Stromal cell of bone marrow (primary cell): ENCODE results near the gene PISD.

Experiments used
- DNase-seq: peaks from one replicate; pipeline ENCODE4 v3.0.0-alpha.2; 2012; ENCODE audit warnings: low read depth

Gene PISD

GRCh38 chr22:31625661-31626426 lies 36.2 kb downstream of the PISD start:
- no peak for DNase-seq

DNA sequence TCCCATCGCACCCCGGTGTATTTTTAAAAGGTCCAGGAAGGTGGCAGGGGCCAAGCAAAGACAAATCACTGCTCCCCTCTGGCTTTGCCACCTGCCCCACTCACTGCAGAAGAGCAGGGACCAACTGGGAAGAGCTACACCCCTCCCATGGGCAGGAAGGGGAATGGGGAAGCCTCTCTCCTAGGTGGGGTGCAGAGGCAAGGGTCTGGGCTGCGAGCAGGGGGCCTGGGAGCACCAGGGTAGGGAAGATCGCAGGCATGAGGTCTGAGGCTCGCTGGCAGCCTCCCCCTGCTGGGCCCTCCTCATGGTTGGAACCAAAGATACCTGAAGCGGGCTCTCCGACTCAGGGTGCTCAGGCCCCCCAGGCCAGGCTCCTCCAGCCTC lies 36.8 kb downstream of the PISD start:
- DNase-seq: no peak

DNA sequence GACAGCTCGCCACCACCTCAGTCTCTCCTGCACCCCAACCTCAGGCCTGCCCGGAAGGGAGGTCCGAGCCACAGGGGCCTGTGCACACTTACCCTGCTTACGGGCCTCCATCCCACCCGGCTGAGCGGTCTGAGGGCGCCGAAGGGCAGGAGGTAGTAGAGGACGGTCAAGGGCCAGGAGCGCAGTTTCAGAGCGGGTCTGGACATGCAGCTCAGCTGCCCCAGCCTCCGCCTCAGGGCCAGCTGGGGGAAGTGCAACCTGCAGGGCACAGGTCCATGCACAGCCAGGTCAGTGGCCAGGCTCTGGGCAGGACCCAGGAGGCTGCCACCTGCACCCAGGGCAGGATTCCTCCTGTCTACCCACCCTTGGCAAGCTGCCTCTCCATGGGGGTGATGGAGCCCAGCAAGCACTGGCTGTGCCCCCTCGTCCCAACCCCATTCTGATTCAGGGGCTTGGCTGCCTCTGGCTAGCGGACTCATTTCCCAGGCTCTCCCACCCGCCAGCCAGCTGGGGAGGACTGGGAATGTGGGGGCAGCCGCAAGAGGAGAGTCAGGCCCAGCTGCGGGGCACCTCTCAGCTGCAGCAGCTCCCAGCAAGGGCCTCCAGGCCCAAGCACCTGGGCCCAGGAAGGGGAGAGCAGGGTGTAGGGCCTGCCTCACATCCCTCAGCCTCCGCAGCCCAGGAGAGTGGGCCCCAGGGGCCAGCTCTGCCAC lies 38.3 kb downstream of the PISD start:
- DNase-seq: no peak

GRCh38 chr22:31622980-31623379 lies 39.0 kb downstream of the PISD start:
- DNase-seq: no peak

GRCh38 chr22:31621507-31622124 lies 40.4 kb downstream of the PISD start:
- DNase-seq: no peak

DNA sequence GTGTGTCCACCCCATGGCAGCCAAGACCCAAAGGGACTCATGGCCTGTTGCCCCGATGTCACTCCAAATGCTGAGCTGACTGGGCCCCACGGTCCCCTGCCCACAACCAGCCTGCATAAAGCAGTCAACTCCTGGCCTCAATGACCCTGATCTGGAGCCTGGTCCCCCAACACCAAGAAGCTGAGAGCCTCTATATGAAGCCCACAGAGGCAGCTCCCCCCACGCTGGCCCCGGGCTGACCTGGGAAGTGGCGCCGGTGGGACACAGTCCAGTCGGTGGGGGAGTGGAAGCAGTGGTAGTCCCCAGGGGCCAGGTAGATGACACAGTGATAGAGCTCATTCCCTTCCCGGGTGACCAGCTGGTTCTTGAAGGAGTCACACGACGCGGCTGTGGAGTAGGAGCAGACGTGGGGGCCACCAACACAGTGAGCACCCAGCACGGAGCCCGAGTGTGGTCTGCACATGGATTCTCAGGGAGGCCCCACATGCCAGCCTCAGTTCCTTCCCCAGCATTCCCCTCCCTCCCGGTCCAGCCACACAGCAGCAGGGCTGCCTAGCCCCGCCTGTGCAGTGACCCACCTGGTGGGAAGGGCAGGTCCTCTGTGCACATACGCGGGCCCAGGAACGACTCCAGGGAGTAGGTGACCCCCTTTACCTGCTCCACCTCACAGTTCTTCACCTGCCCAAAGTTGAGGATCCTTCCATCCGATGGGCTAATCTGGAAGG lies 41.1 kb downstream of the PISD start:
- no peak for DNase-seq

- DNase-seq: no peak
Measured at GRCh38 chr22:31619611-31620300, 42.3 kb downstream of the PISD start.

DNA sequence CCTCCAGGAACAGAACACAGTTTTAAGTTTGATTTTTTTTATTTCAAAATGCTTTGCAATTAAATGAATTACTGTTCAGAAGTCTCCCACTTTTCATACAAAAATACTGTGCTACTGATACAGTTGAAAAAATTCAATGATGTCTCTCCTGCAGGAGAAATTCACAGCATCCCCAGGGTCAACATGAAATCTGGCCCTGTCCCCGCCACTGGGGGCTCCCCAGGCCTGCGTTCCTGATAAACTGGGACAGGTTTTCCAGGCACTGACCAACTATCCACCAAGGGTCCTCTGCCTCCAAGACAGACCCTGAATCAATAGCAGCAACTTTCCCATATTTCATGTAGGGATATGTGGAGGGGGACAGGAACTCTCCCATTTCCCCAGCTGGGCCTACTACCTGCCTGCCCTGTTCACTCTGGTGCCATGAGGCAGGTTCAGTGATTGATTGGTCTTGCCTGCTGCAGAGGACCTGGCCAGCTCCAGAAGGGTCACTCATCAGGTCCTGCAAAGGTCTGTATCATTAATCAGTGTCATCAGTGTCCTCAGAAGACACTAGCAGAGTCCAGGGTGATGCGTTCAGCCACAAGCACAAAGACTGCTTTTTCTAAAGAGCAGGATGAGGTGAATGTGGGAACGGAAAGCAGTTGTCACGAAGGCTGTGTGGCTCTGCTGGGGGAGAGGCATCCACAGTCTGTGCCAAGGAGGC lies 43.4 kb downstream of the PISD start:
- DNase-seq: no peak

- DNase-seq: no peak
Measured at GRCh38 chr22:31618057-31618456, 44.0 kb downstream of the PISD start.

DNA sequence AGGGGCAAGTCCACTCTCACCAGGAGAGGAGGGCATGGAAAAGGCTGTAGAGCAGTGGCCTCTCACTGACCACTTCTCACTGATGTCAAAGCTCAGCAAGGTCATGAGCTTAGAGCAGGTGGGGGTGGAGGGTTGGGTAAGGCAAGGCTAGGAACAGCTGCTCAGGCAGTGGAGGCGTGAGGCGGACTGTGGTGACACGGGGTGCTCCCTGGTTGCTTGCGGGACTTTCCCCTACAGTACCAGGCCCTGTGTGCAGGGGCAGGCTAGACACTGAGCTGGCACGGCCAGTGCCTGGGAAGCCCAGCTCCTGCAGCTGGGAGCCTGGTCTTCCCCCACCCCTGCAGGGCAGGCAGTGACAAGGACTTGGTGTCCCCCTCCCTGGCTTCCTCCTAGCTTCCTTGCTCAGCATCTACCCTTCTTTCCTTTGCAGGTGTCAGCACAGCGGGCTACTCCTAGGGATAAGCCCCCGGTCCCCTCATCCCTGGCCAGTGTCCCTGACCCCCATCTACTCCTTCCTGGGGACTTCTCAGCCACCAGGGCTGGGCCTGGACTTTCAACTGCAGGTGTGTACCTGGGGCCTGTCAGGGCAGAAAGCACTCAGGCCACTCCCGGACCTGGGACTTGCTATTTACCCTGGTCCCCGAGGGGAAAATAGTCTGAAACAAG lies 45.6 kb downstream of the PISD start:
- no peak for DNase-seq

DNA sequence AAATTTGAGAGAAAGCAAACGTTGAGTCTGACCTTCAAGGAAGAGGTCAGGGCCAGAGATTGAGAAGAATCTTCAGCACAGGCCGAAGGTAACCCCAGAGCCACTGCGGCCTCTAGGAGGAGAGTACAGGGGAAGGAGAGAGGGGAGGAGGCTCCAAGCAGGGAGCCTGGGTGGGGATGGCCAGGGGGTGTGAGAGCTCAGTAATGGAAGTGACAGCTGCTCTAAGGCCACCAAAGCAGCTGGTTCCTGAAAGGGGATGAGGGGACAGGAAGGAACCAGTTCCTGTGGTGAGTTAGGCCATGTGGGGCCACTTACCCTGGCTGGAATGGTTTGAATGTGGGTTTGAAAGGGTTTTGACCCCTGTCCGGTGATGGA lies 46.1 kb downstream of the PISD start:
- DNase-seq: no peak

DNA sequence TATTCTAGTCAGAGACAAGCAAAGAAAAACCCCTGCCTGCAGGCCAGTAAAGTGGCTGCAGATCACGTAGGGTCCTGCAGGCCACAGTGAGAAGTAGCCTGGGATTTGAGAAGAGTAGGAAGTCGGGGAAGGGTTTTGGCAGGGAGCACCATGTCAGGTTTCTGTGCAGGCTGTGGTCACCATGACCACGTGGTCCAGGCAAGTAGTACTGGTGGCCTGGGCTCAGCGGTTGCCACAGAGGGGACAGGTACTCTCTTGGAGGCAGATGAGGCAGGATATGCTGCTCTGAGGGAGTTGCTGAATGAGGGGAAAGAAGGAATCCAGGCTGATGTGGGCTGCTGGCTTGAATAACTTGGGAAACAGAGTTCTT lies 46.5 kb downstream of the PISD start:
- no peak for DNase-seq

DNA sequence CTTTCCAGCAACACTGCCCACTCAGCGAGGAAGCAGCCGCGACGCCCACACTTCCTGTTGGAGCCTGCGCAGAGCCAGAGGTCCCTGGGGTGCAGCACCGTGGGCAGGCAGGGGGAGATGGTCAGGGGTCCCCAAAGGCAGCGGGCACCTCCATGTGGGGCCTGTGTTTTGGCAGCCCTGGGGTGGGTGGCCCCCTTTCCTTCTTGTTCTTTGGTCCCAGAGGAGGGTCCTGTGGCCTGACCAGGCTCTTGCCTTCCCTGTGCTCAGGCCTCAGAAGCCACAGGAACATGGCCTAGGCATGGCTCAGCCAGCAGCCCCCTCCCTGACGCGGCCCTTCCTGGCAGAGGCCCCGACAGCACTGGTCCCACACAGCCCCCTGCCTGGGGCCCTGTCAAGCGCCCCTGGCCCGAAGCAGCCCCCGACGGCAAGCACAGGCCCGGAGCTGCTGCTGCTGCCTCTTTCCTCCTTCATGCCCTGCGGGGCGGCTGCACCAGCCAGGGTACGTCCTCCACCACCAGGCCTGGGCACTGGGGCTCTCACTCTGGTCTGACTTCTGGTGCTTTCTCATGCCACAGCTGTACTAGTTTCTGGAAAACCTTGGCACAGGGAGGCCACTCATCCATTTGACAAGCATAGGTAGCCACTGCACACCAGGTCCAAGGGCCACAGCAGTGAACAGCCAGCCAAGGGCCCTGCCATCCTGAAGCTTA lies 47.1 kb downstream of the PISD start:
- DNase-seq: no peak

GRCh38 chr22:31613904-31614296 lies 48.1 kb downstream of the PISD start:
- no peak for DNase-seq

DNA sequence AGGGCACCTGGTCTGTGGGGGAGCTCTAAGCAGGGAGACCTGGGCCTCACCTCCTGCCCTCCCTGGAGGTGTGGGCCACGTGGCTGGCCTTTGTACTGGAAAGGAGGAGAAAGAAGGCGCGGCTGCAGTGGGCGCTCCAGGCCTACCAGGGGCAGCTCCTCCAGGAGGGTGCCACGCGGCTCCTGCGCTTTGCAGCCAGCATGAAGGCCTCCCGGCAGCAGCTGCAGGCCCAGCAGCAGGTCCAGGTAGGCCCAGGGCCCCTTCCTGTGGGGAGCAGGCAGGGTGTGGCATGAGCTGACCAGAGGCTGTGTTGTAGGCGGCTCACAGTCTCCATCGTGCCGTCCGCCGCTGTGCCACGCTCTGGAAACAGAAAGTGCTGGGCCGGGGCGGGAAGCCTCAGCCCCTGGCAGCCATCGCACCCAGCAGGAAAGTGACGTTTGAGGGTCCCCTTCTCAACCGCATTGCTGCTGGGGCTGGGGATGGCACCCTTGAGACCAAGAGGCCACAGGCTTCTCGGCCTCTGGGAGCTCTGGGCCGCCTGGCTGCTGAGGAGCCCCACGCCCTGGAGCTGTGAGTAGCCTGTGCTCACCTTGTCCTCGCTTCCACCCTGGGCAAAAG lies 48.6 kb downstream of the PISD start:
- no peak for DNase-seq

GRCh38 chr22:31612891-31613285 lies 49.1 kb downstream of the PISD start:
- DNase-seq: no peak

DNA sequence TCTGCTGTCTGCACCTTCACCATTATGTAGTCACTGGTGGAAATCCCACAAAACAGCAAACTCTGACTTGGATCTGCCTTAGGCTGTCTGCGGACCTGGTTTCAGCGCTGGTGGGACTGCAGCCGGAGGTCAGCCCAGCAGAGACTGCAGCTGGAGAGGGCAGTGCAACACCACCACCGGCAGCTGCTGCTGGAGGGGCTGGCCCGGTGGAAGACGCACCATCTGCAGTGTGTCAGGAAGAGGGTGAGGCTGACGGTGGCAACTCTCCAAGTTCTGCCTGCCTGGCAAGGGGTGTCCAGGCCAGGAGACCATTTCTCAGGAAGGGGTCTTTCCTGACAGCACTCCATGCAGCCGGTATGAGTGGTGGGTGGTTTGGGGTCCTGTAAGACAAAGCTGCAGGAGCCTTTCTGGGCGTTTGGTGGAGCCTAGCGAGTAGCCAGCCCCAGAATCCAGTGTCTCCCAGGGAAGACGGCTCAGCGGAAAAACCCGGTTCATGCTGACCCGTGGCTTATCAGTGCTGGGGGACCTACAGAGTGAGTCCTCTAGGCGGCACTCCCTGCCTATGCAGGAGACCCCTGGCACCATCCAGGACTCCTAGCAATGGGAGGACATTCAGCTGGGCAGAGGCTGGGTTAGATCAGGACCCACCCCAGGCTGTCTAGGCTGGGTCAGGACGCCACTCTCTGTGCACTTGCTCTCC lies 50.8 kb downstream of the PISD start:
- DNase-seq: no peak

DNA sequence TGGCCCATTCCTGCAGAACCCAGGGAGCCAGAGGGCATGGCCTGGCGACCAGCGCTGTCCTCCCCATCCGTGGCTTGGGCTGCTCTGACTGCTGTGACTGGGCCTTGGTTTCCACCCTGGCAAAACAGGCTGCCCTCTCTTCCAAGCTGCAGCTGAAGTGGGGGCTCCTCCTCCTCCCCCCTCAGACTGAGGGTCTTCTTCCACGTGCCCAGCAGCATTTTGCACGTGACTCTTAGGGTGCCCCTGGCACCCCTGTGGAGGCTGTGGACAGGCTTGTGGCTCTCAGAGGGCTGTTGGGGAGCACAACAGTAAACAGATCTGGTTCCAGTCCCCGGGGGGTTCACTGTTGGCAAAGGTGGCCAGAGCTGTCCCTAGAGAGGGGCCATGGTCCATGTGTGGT lies 51.4 kb downstream of the PISD start:
- no peak for DNase-seq

DNA sequence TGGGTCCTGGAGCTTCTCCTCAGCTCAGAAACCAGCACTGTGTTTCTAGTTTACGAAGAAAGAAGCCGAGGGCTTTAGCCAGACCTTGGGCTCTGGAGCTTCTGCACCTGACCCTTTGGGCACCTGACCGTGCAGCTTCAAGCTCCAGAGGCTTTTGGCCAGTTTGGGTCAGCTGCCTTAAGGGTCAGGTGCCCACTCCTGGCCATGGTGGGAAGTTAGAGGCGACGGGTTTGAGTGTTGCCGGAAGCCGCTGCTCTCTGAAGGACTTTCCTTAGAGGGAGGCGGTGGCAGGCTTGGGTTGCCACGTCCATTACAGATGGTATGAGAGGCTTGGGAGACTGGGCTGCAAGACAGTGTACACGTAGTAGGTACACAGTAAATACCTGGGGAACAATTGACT lies 52.3 kb downstream of the PISD start:
- DNase-seq: no peak
